ENCODE data around the gene MRPL50.

Gene MRPL50

DNA sequence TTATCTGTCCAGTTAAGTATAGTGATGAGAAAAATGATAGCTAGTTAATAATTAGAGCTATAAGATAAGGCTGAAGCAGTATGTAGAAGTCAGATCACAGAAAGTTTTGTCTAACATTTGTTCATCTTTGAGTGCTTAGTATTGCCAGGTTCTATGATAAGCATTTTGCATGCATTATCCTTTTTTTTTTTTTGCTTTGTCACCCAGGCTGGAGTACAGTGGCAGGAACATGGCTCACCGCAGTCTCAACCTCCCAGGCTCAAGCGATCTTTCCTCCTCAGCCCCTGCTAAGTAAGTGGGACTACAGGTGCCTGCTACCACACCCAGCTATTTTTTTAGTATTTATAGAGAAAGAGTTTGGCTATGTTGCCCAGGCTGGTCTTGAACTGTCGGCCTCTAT is 31.1 kb downstream of the MRPL50 start:
- TF ChIP-seq, protein P1, sequence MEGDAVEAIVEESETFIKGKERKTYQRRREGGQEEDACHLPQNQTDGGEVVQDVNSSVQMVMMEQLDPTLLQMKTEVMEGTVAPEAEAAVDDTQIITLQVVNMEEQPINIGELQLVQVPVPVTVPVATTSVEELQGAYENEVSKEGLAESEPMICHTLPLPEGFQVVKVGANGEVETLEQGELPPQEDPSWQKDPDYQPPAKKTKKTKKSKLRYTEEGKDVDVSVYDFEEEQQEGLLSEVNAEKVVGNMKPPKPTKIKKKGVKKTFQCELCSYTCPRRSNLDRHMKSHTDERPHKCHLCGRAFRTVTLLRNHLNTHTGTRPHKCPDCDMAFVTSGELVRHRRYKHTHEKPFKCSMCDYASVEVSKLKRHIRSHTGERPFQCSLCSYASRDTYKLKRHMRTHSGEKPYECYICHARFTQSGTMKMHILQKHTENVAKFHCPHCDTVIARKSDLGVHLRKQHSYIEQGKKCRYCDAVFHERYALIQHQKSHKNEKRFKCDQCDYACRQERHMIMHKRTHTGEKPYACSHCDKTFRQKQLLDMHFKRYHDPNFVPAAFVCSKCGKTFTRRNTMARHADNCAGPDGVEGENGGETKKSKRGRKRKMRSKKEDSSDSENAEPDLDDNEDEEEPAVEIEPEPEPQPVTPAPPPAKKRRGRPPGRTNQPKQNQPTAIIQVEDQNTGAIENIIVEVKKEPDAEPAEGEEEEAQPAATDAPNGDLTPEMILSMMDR (IDR thresholded peaks at IDR 0.05; ENCODE audit: borderline replicate concordance, extremely low read depth, low read length, poor library complexity, severe bottlenecking), result no peak
- no peak for TF ChIP-seq EZH2 (IDR thresholded peaks at IDR 0.05; ENCODE audit: borderline replicate concordance, low read depth, low read length, severe bottlenecking)
- ATAC-seq (ENCODE audit: insufficient read depth, low read depth) (no peak), DNase-seq (no peak)
- Histone ChIP-seq H3K27ac (ENCODE audit: low read length) (no peak overlapping the region), H3K27me3 (ENCODE audit: insufficient read depth, low read length, poor library complexity) (no peaks in the 10 kb centered on the region), H2AFZ (ENCODE audit: low read depth, low read length) (no peak overlapping the region), H3K4me1 (ENCODE audit: insufficient read depth, low read length) (no peaks in the 10 kb centered on the region), H4K20me1 (ENCODE audit: insufficient read depth, low read length) (no peaks in the 10 kb centered on the region), H3K4me2 (ENCODE audit: insufficient read depth, low read length) (no peak overlapping the region), H3K36me3 (ENCODE audit: insufficient read depth, low read length) (no peaks in the 10 kb centered on the region), H3K79me2 (ENCODE audit: insufficient read depth, low read length) (no peaks in the 10 kb centered on the region), H3K9me3 (ENCODE audit: insufficient read depth, low read length, severe bottlenecking) (no peaks in the 10 kb centered on the region), H3K9ac (ENCODE audit: low read depth, low read length) (no peak overlapping the region), H3K4me3 (ENCODE audit: low read depth in 1 of 2, low read length in 2 of 2) (no peak overlapping the region)

GRCh38 chr9:101366038-101366756 is 32.2 kb downstream of the MRPL50 start:
- Histone ChIP-seq H3K9me3 (ENCODE audit: insufficient read depth, low read length, severe bottlenecking) (no peaks in the 10 kb centered on the region), H2AFZ (ENCODE audit: low read depth, low read length) (no peak overlapping the region), H3K27ac (ENCODE audit: low read length) (no peak overlapping the region), H4K20me1 (ENCODE audit: insufficient read depth, low read length) (no peaks in the 10 kb centered on the region), H3K27me3 (ENCODE audit: insufficient read depth, low read length, poor library complexity) (no peaks in the 10 kb centered on the region), H3K79me2 (ENCODE audit: insufficient read depth, low read length) (no peaks in the 10 kb centered on the region), H3K4me3 (ENCODE audit: low read depth in 1 of 2, low read length in 2 of 2) (no peak overlapping the region), H3K4me2 (ENCODE audit: insufficient read depth, low read length) (no peak overlapping the region), H3K36me3 (ENCODE audit: insufficient read depth, low read length) (no peaks in the 10 kb centered on the region), H3K9ac (ENCODE audit: low read depth, low read length) (no peak overlapping the region), H3K4me1 (ENCODE audit: insufficient read depth, low read length) (no peaks in the 10 kb centered on the region)
- DNase-seq (no peak), ATAC-seq (ENCODE audit: insufficient read depth, low read depth) (no peak)
- TF ChIP-seq EZH2 (IDR thresholded peaks at IDR 0.05; ENCODE audit: borderline replicate concordance, low read depth, low read length, severe bottlenecking), result no peak
- TF ChIP-seq, protein P1 (IDR thresholded peaks at IDR 0.05; ENCODE audit: borderline replicate concordance, extremely low read depth, low read length, poor library complexity, severe bottlenecking), result no peak

- Histone ChIP-seq H3K4me2 (ENCODE audit: insufficient read depth, low read length) (no peak overlapping the region), H3K4me1 (ENCODE audit: insufficient read depth, low read length) (no peaks in the 10 kb centered on the region), H3K36me3 (ENCODE audit: insufficient read depth, low read length) (no peaks in the 10 kb centered on the region), H3K27ac (ENCODE audit: low read length) (no peak overlapping the region), H4K20me1 (ENCODE audit: insufficient read depth, low read length) (no peaks in the 10 kb centered on the region), H3K27me3 (ENCODE audit: insufficient read depth, low read length, poor library complexity) (no peaks in the 10 kb centered on the region), H2AFZ (ENCODE audit: low read depth, low read length) (no peak overlapping the region), H3K79me2 (ENCODE audit: insufficient read depth, low read length) (no peaks in the 10 kb centered on the region), H3K9me3 (ENCODE audit: insufficient read depth, low read length, severe bottlenecking) (no peaks in the 10 kb centered on the region), H3K4me3 (ENCODE audit: low read depth in 1 of 2, low read length in 2 of 2) (no peak overlapping the region), H3K9ac (ENCODE audit: low read depth, low read length) (no peak overlapping the region)
- no peak for ATAC-seq (ENCODE audit: insufficient read depth, low read depth)
- DNase-seq, result no peak
- TF ChIP-seq, protein P1 (IDR thresholded peaks at IDR 0.05; ENCODE audit: borderline replicate concordance, extremely low read depth, low read length, poor library complexity, severe bottlenecking), result no peak
- TF ChIP-seq EZH2 (IDR thresholded peaks at IDR 0.05; ENCODE audit: borderline replicate concordance, low read depth, low read length, severe bottlenecking), result no peak
Measured at GRCh38 chr9:101365181-101365580, 33.2 kb downstream of the MRPL50 start.

Data from DND-41 (cell line).